ENCODE data around the gene CYP2D6. TPM values are rescaled to one million over a fixed set of nuclear protein-coding genes. Genes with fewer than 3 reads are reported as not detected.
"Not testable (repeated sequence)": the region's sequence is repeated elsewhere in the genome, so short reads cannot be mapped to it uniquely, and the experiment has no call there.

CYP2D6 gene
- total RNA-seq, 1 donor from 2014 or later = 0.58 TPM

DNA sequence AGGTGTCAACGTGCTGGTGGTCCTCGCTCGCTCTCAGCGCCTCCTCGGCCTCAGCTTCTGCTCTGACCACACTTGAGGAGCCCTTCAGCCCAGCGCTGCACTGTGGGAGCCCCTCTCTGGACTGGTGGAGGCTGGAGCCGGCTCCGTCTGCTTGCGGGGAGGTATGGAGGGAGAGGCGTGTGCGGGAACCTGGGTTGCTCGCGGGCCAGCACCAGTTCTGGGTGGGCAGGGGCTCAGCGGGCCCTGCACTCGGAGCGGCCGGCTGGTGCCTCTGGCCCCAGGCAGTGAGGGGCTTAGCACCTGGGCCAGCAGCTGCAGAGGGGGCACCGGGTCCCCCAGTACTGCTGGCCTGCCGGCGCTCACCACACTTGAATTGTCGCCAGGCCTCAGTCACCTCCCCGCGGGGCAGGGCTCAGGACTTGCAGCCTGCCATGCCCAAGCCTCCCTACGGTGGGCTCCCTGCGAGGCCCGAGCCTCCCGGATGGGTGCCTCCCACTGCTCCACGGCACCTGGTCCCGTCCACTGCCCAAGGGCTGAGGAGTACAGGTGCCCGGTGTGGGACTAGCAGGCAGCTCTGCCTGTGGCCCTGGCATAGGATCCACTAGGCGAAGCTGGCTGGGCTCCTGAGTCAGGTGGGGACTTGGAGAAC is 7.6 kb upstream of the CYP2D6 start:
- no peaks in the 10 kb centered on the region for H3K36me3 ChIP-seq (ENCODE audit: control insufficient read depth, insufficient read depth, low read length)

DNA sequence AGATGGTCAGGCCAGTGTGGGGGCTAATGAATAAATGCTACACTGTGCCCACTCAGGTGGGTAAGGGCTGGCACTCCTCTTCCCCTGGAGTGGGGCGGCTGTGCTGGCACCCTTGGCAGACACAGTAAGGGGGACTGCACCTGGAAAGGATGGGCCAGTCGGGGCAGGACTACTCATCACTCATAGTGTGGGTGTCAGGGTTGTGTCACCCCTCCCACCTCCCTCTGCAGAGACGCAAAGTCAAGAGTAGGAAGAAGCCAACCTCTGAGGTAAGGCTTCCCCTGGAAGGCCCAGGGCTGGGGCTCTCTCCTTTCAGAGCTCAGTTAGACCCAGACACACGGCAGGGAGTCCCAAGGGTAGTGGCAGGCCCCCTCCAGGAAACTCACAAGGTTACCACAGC is 5.1 kb upstream of the CYP2D6 start:
- not testable (repeated sequence) for H3K4me3 ChIP-seq (ENCODE audit: low read depth, low read length); DNase-seq (ENCODE audit: low read depth); H3K27me3 ChIP-seq (ENCODE audit: control insufficient read depth, insufficient read depth, low read length); H3K36me3 ChIP-seq (ENCODE audit: control insufficient read depth, insufficient read depth, low read length)

More for the DNA sequence above, 7.6 kb upstream of the CYP2D6 start:
- no peak for DNase-seq (ENCODE audit: low read depth)
- no peaks in the 10 kb centered on the region for H3K27me3 ChIP-seq (ENCODE audit: control insufficient read depth, insufficient read depth, low read length)
- H3K4me3 ChIP-seq (ENCODE audit: low read depth, low read length) = no peak overlapping the region
- TF ChIP-seq, protein P1, sequence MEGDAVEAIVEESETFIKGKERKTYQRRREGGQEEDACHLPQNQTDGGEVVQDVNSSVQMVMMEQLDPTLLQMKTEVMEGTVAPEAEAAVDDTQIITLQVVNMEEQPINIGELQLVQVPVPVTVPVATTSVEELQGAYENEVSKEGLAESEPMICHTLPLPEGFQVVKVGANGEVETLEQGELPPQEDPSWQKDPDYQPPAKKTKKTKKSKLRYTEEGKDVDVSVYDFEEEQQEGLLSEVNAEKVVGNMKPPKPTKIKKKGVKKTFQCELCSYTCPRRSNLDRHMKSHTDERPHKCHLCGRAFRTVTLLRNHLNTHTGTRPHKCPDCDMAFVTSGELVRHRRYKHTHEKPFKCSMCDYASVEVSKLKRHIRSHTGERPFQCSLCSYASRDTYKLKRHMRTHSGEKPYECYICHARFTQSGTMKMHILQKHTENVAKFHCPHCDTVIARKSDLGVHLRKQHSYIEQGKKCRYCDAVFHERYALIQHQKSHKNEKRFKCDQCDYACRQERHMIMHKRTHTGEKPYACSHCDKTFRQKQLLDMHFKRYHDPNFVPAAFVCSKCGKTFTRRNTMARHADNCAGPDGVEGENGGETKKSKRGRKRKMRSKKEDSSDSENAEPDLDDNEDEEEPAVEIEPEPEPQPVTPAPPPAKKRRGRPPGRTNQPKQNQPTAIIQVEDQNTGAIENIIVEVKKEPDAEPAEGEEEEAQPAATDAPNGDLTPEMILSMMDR (IDR thresholded peaks at IDR 0.05; ENCODE audit: insufficient read depth, low read length, poor library complexity, severe bottlenecking) = no peak

DNA sequence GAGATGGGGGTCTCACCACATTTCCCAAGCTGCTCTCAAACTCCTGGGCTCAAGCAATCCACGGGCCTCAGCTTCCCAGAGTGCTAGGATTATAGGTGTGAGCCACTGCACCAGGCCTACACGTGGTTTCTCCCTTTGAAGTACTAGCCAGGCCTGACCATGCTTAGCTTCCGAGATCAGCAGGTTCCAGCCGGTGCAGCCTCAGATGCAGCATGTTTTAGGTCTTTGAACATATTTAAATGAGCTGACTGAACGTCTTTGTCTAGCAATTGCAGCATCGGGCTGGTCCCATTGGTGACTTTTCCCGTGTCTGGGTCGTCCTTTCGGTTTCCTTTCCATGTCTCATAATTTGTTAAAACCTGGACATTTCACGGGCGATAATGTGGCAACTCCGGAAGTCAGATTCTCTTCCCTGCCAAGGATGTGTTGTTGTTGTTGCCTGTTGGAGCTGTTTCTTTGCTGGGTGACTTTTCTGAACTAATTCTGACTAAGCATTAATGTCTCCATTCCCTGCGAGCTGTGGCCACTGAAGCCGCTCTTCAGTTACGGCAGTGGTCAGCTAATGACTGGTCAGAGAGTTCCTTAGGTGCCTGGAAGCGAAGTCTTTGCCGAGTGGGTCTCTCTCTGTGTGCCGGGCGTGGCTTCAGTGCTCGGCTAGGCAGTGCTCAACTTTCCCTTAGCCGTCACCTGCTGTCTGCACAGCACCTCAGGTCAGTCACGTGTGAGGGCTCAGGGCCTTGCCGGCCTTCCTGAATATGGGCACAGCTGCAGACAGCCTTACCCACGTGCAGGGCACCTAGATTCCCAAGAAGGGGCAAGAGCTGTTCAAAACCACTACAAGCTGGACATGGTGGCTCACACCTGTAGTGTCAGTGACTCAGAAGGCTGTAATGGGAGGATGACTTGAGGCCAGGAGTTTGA is 3.8 kb upstream of the CYP2D6 start:
- no peak for DNase-seq (ENCODE audit: low read depth)

DNA sequence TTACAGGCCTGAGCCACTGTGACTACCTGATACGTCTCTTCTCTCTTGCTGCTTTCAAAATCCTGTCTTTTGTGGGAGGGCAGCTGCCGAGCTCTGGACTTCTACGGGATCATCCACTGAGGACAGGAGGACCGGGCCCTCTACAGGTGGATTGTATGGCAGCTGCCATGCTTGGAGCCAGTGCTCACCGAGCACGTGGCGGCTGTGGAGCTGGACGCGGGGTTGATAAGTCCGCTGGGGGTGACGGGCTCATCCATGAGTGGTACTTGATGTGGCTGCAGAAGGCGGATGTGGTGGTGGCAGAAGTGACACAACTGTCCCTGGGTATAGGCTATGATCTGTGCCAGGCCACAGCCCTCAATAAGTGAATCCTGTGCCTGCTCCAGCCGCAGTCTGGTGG is 1.8 kb upstream of the CYP2D6 start:
- no peaks in the 10 kb centered on the region for H3K36me3 ChIP-seq (ENCODE audit: control insufficient read depth, insufficient read depth, low read length)
- TF ChIP-seq, protein P1 (IDR thresholded peaks at IDR 0.05; ENCODE audit: insufficient read depth, low read length, poor library complexity, severe bottlenecking) = no peak

More for the DNA sequence above, 3.8 kb upstream of the CYP2D6 start:
- no peaks in the 10 kb centered on the region for H3K36me3 ChIP-seq (ENCODE audit: control insufficient read depth, insufficient read depth, low read length)
- no peak overlapping the region for H3K4me3 ChIP-seq (ENCODE audit: low read depth, low read length)
- H3K27me3 ChIP-seq (ENCODE audit: control insufficient read depth, insufficient read depth, low read length) = no peaks in the 10 kb centered on the region
- TF ChIP-seq, protein P1 (IDR thresholded peaks at IDR 0.05; ENCODE audit: insufficient read depth, low read length, poor library complexity, severe bottlenecking) = no peak

DNA sequence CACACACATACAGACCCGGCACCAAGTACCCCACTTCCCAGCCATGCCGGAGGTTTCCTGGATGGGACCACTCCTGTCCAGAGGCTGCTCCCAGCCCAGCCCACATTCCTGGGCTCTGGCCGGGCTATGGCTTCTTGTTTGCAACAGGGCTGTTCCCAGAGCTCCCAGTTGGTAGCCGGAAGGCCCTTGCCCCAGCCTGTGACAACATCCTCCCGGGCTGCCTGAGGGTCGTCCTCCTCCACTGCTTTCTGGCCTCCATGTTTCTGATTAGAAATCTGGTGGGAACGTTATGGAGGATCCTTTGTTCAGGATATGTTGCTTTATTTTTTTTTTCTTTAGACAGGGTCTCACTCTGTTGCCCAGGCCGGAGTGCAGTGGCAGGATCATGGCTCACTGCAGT is 952 bp upstream of the CYP2D6 start:
- no peak for DNase-seq (ENCODE audit: low read depth)
- no peaks in the 10 kb centered on the region for H3K27me3 ChIP-seq (ENCODE audit: control insufficient read depth, insufficient read depth, low read length)
- no peaks in the 10 kb centered on the region for H3K36me3 ChIP-seq (ENCODE audit: control insufficient read depth, insufficient read depth, low read length)
- TF ChIP-seq, protein P1 (IDR thresholded peaks at IDR 0.05; ENCODE audit: insufficient read depth, low read length, poor library complexity, severe bottlenecking) = no peak
- H3K4me3 ChIP-seq (ENCODE audit: low read depth, low read length) = no peak overlapping the region

More for the DNA sequence above, 1.8 kb upstream of the CYP2D6 start:
- no peak for DNase-seq (ENCODE audit: low read depth)
- no peak overlapping the region for H3K4me3 ChIP-seq (ENCODE audit: low read depth, low read length)
- no peaks in the 10 kb centered on the region for H3K27me3 ChIP-seq (ENCODE audit: control insufficient read depth, insufficient read depth, low read length)

DNA sequence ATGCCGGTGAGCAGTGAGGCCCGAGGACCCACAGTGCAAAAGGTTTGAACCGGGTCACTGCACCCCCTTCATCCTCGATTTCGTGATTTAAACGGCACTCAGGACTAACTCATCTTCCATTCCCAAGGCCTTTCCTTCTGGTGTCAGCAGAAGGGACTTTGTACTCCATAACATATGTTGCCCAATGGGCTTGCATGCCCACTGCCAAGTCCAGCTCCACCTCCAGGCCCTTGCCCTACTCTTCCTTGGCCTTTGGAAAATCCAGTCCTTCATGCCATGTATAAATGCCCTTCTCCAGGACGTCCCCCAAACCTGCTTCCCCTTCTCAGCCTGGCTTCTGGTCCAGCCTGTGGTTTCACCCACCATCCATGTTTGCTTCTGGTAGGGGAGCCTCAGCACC is 428 bp downstream of the CYP2D6 start:
- H3K27me3 ChIP-seq (ENCODE audit: control insufficient read depth, insufficient read depth, low read length); DNase-seq (ENCODE audit: low read depth); H3K4me3 ChIP-seq (ENCODE audit: low read depth, low read length); H3K36me3 ChIP-seq (ENCODE audit: control insufficient read depth, insufficient read depth, low read length): not testable (repeated sequence)

DNA sequence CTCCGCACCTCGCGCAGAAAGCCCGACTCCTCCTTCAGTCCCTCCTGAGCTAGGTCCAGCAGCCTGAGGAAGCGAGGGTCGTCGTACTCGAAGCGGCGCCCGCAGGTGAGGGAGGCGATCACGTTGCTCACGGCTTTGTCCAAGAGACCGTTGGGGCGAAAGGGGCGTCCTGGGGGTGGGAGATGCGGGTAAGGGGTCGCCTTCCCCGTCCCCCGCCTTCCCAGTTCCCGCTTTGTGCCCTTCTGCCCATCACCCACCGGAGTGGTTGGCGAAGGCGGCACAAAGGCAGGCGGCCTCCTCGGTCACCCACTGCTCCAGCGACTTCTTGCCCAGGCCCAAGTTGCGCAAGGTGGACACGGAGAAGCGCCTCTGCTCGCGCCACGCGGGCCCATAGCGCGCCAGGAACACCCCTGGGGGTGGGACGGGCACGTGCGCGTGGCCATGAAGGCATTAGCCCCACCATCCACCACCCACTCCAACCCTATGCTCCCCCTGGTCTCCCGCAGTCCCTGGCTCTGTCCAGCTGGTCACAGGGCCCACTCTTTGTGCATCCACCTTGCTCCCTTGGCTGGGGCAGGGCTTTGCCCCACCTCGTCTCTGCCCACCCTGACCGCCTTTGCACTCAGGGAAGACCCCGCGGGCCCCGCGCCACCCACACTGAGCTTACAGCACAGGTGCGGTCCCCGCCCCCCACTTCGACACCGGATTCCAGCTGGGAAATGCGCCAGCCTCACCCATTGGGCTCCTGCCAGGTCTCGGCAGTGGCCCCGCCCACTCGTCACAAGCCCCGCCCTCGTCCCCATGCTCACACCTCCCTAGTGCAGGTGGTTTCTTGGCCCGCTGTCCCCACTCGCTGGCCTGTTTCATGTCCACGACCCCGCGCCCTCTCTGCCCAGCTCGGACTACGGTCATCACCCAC is 1.6 kb downstream of the CYP2D6 start:
- DNase-seq (ENCODE audit: low read depth); H3K27me3 ChIP-seq (ENCODE audit: control insufficient read depth, insufficient read depth, low read length); H3K36me3 ChIP-seq (ENCODE audit: control insufficient read depth, insufficient read depth, low read length); H3K4me3 ChIP-seq (ENCODE audit: low read depth, low read length): not testable (repeated sequence)

DNA sequence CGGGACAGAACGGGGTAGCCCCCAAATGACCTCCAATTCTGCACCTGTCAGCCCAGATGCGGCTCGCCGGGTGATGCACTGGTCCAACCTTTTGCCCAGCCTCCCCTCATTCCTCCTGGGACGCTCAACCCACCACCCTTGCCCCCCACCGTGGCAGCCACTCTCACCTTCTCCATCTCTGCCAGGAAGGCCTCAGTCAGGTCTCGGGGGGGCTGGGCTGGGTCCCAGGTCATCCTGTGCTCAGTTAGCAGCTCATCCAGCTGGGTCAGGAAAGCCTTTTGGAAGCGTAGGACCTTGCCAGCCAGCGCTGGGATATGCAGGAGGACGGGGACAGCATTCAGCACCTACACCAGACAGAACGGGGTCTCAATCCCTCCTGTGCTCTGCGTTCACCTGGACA is 2.6 kb downstream of the CYP2D6 start:
- not testable (repeated sequence) for H3K4me3 ChIP-seq (ENCODE audit: low read depth, low read length); H3K27me3 ChIP-seq (ENCODE audit: control insufficient read depth, insufficient read depth, low read length); DNase-seq (ENCODE audit: low read depth); H3K36me3 ChIP-seq (ENCODE audit: control insufficient read depth, insufficient read depth, low read length)
